IMR-90 (cell line): ENCODE results near the gene CTNNA2. TPM values are rescaled to one million over a fixed set of nuclear protein-coding genes. Genes with fewer than 3 reads are reported as not detected.
"Not testable (repeated sequence)": the region's sequence is repeated elsewhere in the genome, so short reads cannot be mapped to it uniquely, and the experiment has no call there.

Experiments used
- ATAC-seq: fragments of 200-7000 bp; cut with Tn5 transposase; 2 replicates; pipeline ENCODE4 v1.9.1; 2020; ENCODE audit warnings: low read depth, mild to moderate bottlenecking, moderate library complexity
- BruUV-seq: library from RNA; stranded (reverse); fragments of 400-500 nt; replicated peaks from 2 replicates; lab custom pipeline; 2021; lab: Mats Ljungman, UMichigan
- CTCF ChIA-PET: fragments of 300-600 bp; formaldehyde crosslinking; extraction: SDS; loops from one replicate; lab custom pipeline; 2021; ENCODE audit warnings: antibody characterized with exemption; lab: Yijun Ruan, JAX
- POLR2A ChIA-PET: fragments of 300-600 bp; sonication (Branson Sonifier 250); formaldehyde crosslinking; loops from one replicate; lab custom pipeline; 2022; ENCODE audit warnings: antibody characterized with exemption; ENCODE audit not compliant: unreplicated experiment; lab: Charles Lee
- DNase-seq: peaks from one replicate; pipeline ENCODE4 v3.0.0; 2013
- H2AFZ ChIP-seq: replicated peaks from 2 replicates; pipeline ENCODE3; 2013; ENCODE audit warnings: low read length, mild to moderate bottlenecking; ENCODE audit not compliant: poor library complexity
- H2AK5ac ChIP-seq: 2 replicates; pipeline ENCODE4 v1.6.1; 2013; ENCODE audit warnings: low read depth, low read length, inconsistent platforms
- H2AK9ac ChIP-seq: replicated peaks from 2 replicates; pipeline ENCODE3; 2013; ENCODE audit warnings: mild to moderate bottlenecking, low read depth, low read length, moderate library complexity; ENCODE audit not compliant: poor library complexity
- H2BK120ac ChIP-seq: 2 replicates; pipeline ENCODE4 v1.6.1; 2013; ENCODE audit warnings: low read depth, low read length, inconsistent platforms
- H2BK15ac ChIP-seq: 3 replicates; pipeline ENCODE4 v1.6.1; 2013; ENCODE audit warnings: low read depth, low read length, inconsistent platforms
- H2BK20ac ChIP-seq: 2 replicates; pipeline ENCODE4 v1.6.1; 2013; ENCODE audit warnings: low read depth, mild to moderate bottlenecking, inconsistent platforms, low read length, moderate library complexity
- H2BK5ac ChIP-seq: 2 replicates; pipeline ENCODE4 v1.6.1; 2013; ENCODE audit warnings: mild to moderate bottlenecking, low read depth, low read length, inconsistent platforms; ENCODE audit not compliant: poor library complexity, severe bottlenecking
- H3K14ac ChIP-seq: replicated peaks from 2 replicates; pipeline ENCODE4 v1.6.1; 2013; ENCODE audit warnings: low read depth, low read length, inconsistent platforms
- H3K18ac ChIP-seq: 2 replicates; pipeline ENCODE4 v1.6.1; 2013; ENCODE audit warnings: low read depth, low read length, control low read depth
- H3K23ac ChIP-seq: 2 replicates; pipeline ENCODE4 v1.6.1; 2013; ENCODE audit warnings: low read depth, low read length, inconsistent platforms
- H3K27ac ChIP-seq: 2 replicates; pipeline ENCODE4 v1.5.1; 2013; ENCODE audit warnings: mild to moderate bottlenecking, control low read depth, low read length; ENCODE audit not compliant: insufficient read depth
- H3K27me3 ChIP-seq: 2 replicates; pipeline ENCODE4 v1.6.1; 2013; ENCODE audit warnings: low read length; ENCODE audit not compliant: control insufficient read depth, insufficient read depth
- H3K36me3 ChIP-seq: 2 replicates; pipeline ENCODE4 v1.6.1; 2013; ENCODE audit warnings: low read length, mixed read lengths; ENCODE audit not compliant: control insufficient read depth, insufficient read depth
- H3K4ac ChIP-seq: 2 replicates; pipeline ENCODE4 v1.6.1; 2013; ENCODE audit warnings: low read depth, low read length, inconsistent platforms
- H3K4me1 ChIP-seq: 2 replicates; pipeline ENCODE4 v1.6.1; 2013; ENCODE audit warnings: low read length, mixed read lengths; ENCODE audit not compliant: control insufficient read depth, insufficient read depth
- H3K4me2 ChIP-seq: 2 replicates; pipeline ENCODE4 v1.6.1; 2013; ENCODE audit warnings: low read depth, mild to moderate bottlenecking, control low read depth, low read length, moderate library complexity
- H3K4me3 ChIP-seq: 2 replicates; pipeline ENCODE4 v1.5.1; 2013; ENCODE audit warnings: low read depth, mild to moderate bottlenecking, control low read depth, low read length, moderate library complexity; ENCODE audit not compliant: insufficient read depth
- H3K56ac ChIP-seq: 2 replicates; pipeline ENCODE4 v1.6.1; 2013; ENCODE audit warnings: low read length, inconsistent platforms; ENCODE audit not compliant: insufficient read depth; ENCODE audit errors: extremely low read depth
- H3K79me1 ChIP-seq, 2 experiments: 2 replicates each; pipeline ENCODE4 v1.6.1; 2013; ENCODE audit warnings: low read length in 2 of 2, inconsistent platforms in 1 of 2, low read depth in 1 of 2
- H3K9ac ChIP-seq: 2 replicates; pipeline ENCODE4 v1.6.1; 2013; ENCODE audit warnings: low read depth, low read length, control low read depth
- H3K9me1 ChIP-seq: 2 replicates; pipeline ENCODE4 v1.6.1; 2013; ENCODE audit warnings: low read length, inconsistent platforms; ENCODE audit not compliant: insufficient read depth
- H3K9me3 ChIP-seq: 2 replicates; pipeline ENCODE4 v1.6.1; 2013; ENCODE audit warnings: low read length; ENCODE audit not compliant: control insufficient read depth, insufficient read depth
- H4K20me1 ChIP-seq: 2 replicates; pipeline ENCODE4 v1.6.1; 2013; ENCODE audit warnings: low read length, inconsistent platforms; ENCODE audit not compliant: insufficient read depth
- H4K5ac ChIP-seq: 2 replicates; pipeline ENCODE4 v1.6.1; 2013; ENCODE audit warnings: mild to moderate bottlenecking, low read depth, low read length, control low read depth
- H4K8ac ChIP-seq, 2 experiments: 2 replicates each; pipeline ENCODE4 v1.6.1; 2013; ENCODE audit warnings: low read depth in 2 of 2, low read length in 2 of 2, control low read depth in 1 of 2, inconsistent platforms in 1 of 2
- H4K91ac ChIP-seq: 2 replicates; pipeline ENCODE4 v1.6.1; 2013; ENCODE audit warnings: low read depth, low read length, inconsistent platforms; ENCODE audit not compliant: insufficient read depth
- CTCF ChIP-seq: conservative IDR thresholded peaks from 2 replicates; pipeline ENCODE4 v1.5.1; 2012; ENCODE audit warnings: mild to moderate bottlenecking, low read depth, low read length, improper control_type of control experiment
- ELK1 ChIP-seq: fragments of 150-350 bp; IDR thresholded peaks from 2 replicates; pipeline ENCODE4 v1.6.1; 2016; ENCODE audit warnings: low read depth, mild to moderate bottlenecking, low read length, moderate library complexity, borderline replicate concordance
- MAZ ChIP-seq: IDR thresholded peaks from 2 replicates; pipeline ENCODE4 v1.6.1; 2012; ENCODE audit warnings: low read depth, mild to moderate bottlenecking, low read length, improper control_type of control experiment, moderate library complexity, borderline replicate concordance
- NFE2L2 ChIP-seq: fragments of 150-350 bp; IDR thresholded peaks from 2 replicates; pipeline ENCODE4 v1.6.1; 2016; ENCODE audit warnings: low read depth, mild to moderate bottlenecking, low read length
- POLR2A ChIP-seq: IDR thresholded peaks from 2 replicates; pipeline ENCODE4 v1.6.1; 2012; ENCODE audit warnings: mild to moderate bottlenecking, low read depth, low read length
- RCOR1 ChIP-seq: IDR thresholded peaks from 2 replicates; pipeline ENCODE4 v1.6.1; 2012; ENCODE audit warnings: mild to moderate bottlenecking, low read length, improper control_type of control experiment; ENCODE audit not compliant: insufficient replicate concordance
- RFX5 ChIP-seq: IDR thresholded peaks from 2 replicates; pipeline ENCODE4 v1.8.0; 2012; ENCODE audit warnings: low read depth, mild to moderate bottlenecking, low read length, moderate library complexity
- WGBS, 2 experiments: methylation state at CpG; one replicate each; pipeline versions ENCODE4 v1.1.5 to v1.1.7; 2013; ENCODE audit warnings: missing lambda C conversion rate in 2 of 2; ENCODE audit not compliant: insufficient read length in 1 of 2; ENCODE audit errors: extremely low coverage in 2 of 2; 5-methylcytosine and 5-hydroxymethylcytosine counted together
- dilution Hi-C: fragments of 300-500 bp; cut with HindIII; formaldehyde crosslinking; loops from one replicate; pipeline ENCODE4 v1.14.3; 2018; ENCODE audit warnings: low sequenced_read_pairs; ENCODE audit not compliant: unreplicated experiment
- in situ Hi-C: fragments of 300-500 bp; cut with MboI; formaldehyde crosslinking; loops from 3 replicates; pipeline ENCODE4 v1.14.3; 2019; ENCODE audit warnings: low sequenced_read_pairs, inconsistent platforms, mixed read lengths
- intact Hi-C: fragments of 100-400 bp; cut with micrococcal nuclease; formaldehyde crosslinking; loops from 2 replicates; pipeline ENCODE4 v1.10.0; 2022
- polyA plus RNA-seq, 3 experiments: library from polyadenylated mRNA; depleted of rRNA; stranded (reverse); fragments of >200 nt; gene quantifications; 2 replicates each; pipeline ENCODE4 v1.2.3, GENCODE V29; 2012; ENCODE audit warnings: low replicate concordance in 1 of 3
- total RNA-seq: library from RNA; depleted of rRNA; stranded (reverse); fragments of >200 nt; gene quantifications from 2 replicates; pipeline ENCODE4 v1.2.3, GENCODE V29; 2012

The CTNNA2 gene
- total and polyA plus RNA-seq, 2 of the 4 experiments (the other 2 are of a cell fraction): not detected

GRCh38 chr2:80092474-80092873 is 579.6 kb downstream of the CTNNA2 start:
- H4K20me1 ChIP-seq: no peaks in the 10 kb centered on the region
- in situ Hi-C loops (no loop called here), dilution Hi-C loops (no loop called here), intact Hi-C loops (no loop called here)
- H3K4me3 ChIP-seq: no peak overlapping the region
- no peak overlapping the region for H2BK20ac ChIP-seq
- H3K18ac ChIP-seq: no peak overlapping the region
- H3K56ac ChIP-seq: no peak overlapping the region
- H3K27me3 ChIP-seq: no peaks in the 10 kb centered on the region
- H3K4me2 ChIP-seq: no peak overlapping the region
- no peak overlapping the region for H4K91ac ChIP-seq
- H3K23ac ChIP-seq: no peak overlapping the region
- H2BK15ac ChIP-seq: no peak overlapping the region
- H2AK9ac ChIP-seq: no peak overlapping the region
- H3K4ac ChIP-seq: no peak overlapping the region
- no peaks in the 10 kb centered on the region for H3K79me1 ChIP-seq
- ChIA-PET CTCF (interaction anchor here (1.5 kb wide), 1 partner anchor 12 kb away, joined by 4 read pairs; no protein-coding TSS in a partner anchor), POLR2A (no interaction called here)
- no peak overlapping the region for H2AFZ ChIP-seq
- H3K36me3 ChIP-seq: no peaks in the 10 kb centered on the region
- no TSS peak for BruUV-seq
- no peak overlapping the region for H3K9ac ChIP-seq
- no peak overlapping the region for H3K14ac ChIP-seq
- no peak overlapping the region for H2AK5ac ChIP-seq
- H2BK120ac ChIP-seq: no peak overlapping the region
- peaks cover 2% of the 10 kb centered on the region; the same call in 1 of the 2 replicates for H3K4me1 ChIP-seq
- H3K9me3 ChIP-seq: no peaks in the 10 kb centered on the region
- no peak overlapping the region for H2BK5ac ChIP-seq
- H4K5ac ChIP-seq: no peak overlapping the region
- no peak overlapping the region for H4K8ac ChIP-seq
- TF ChIP-seq ELK1 (no peak), NFE2L2 (no peak), MAZ (no peak), RCOR1 (no peak), RFX5 (no peak), CTCF (no peak), POLR2A (no peak)
- H3K9me1 ChIP-seq: no peaks in the 10 kb centered on the region
- no peak for DNase-seq
- no peak for ATAC-seq
- no peak overlapping the region for H3K27ac ChIP-seq

GRCh38 chr2:80098503-80098902 is 585.7 kb downstream of the CTNNA2 start:
- POLR2A ChIA-PET, CTCF ChIA-PET: not testable (repeated sequence)
- 80% methylated on average over 2 of the region's 12 CpGs; no CpG with 5 or more reads in 1 of the 2 experiments for WGBS, 2 experiments

More at GRCh38 chr2:80098503-80098902, 585.7 kb downstream of the CTNNA2 start:
- DNase-seq, H2BK15ac ChIP-seq, H3K4me3 ChIP-seq, H2AFZ ChIP-seq, H3K9me3 ChIP-seq, BruUV-seq, H3K18ac ChIP-seq, H3K9me1 ChIP-seq, H4K8ac ChIP-seq, H2BK120ac ChIP-seq, H2AK9ac ChIP-seq, H4K20me1 ChIP-seq, H3K27ac ChIP-seq, H4K91ac ChIP-seq, H3K27me3 ChIP-seq, H4K5ac ChIP-seq, in situ Hi-C loops, H3K4me2 ChIP-seq, dilution Hi-C loops, ATAC-seq, H3K56ac ChIP-seq, H3K36me3 ChIP-seq, H3K9ac ChIP-seq, intact Hi-C loops, H2BK20ac ChIP-seq, H2AK5ac ChIP-seq, H3K4me1 ChIP-seq, H2BK5ac ChIP-seq, H3K14ac ChIP-seq, H3K79me1 ChIP-seq, H3K23ac ChIP-seq, H3K4ac ChIP-seq: not testable (repeated sequence)
